ENCODE measurements around the gene CLEC9A.

GRCh38 chr12:10025236-10025635 is 5.2 kb upstream of the CLEC9A start:
- TF ChIP-seq SP1 (IDR thresholded peaks at IDR 0.05) (no peak), CTBP1 (IDR thresholded peaks at IDR 0.05; ENCODE audit: borderline replicate concordance) (no peak), HDGF (IDR thresholded peaks at IDR 0.05; ENCODE audit: borderline replicate concordance) (no peak), ELF4 (IDR thresholded peaks at IDR 0.05) (no peak), NFRKB (IDR thresholded peaks at IDR 0.05) (no peak), FOXK2 (IDR thresholded peaks at IDR 0.05) (no peak), TARDBP (IDR thresholded peaks at IDR 0.05) (no peak), SUZ12 (IDR thresholded peaks at IDR 0.05) (no peak), ZNF384 (IDR thresholded peaks at IDR 0.05) (no peak), BHLHE40 (IDR thresholded peaks at IDR 0.05; ENCODE audit: borderline replicate concordance) (no peak), ARNT (IDR thresholded peaks at IDR 0.05) (no peak), FOXM1 (IDR thresholded peaks at IDR 0.05; ENCODE audit: borderline replicate concordance) (no peak), LEF1 (IDR thresholded peaks at IDR 0.05; ENCODE audit: borderline replicate concordance) (no peak)
- TF ChIP-seq, protein P1, sequence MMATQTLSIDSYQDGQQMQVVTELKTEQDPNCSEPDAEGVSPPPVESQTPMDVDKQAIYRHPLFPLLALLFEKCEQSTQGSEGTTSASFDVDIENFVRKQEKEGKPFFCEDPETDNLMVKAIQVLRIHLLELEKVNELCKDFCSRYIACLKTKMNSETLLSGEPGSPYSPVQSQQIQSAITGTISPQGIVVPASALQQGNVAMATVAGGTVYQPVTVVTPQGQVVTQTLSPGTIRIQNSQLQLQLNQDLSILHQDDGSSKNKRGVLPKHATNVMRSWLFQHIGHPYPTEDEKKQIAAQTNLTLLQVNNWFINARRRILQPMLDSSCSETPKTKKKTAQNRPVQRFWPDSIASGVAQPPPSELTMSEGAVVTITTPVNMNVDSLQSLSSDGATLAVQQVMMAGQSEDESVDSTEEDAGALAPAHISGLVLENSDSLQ (IDR thresholded peaks at IDR 0.05), result no peak

Measured in HEK293T (cell line).